GM18909 (cell line): ENCODE data around the gene ADI1.
"Not testable (repeated sequence)": the region's sequence is repeated elsewhere in the genome, so short reads cannot be mapped to it uniquely, and the experiment has no call there.

ENCODE experiments used
- ATAC-seq: cut with Tn5 transposase; IDR thresholded peaks from one replicate; pipeline ENCODE4 v1.9.1; 2021; ENCODE audit warnings: mild to moderate bottlenecking; ENCODE audit not compliant: unreplicated experiment, poor library complexity

ADI1 gene

DNA sequence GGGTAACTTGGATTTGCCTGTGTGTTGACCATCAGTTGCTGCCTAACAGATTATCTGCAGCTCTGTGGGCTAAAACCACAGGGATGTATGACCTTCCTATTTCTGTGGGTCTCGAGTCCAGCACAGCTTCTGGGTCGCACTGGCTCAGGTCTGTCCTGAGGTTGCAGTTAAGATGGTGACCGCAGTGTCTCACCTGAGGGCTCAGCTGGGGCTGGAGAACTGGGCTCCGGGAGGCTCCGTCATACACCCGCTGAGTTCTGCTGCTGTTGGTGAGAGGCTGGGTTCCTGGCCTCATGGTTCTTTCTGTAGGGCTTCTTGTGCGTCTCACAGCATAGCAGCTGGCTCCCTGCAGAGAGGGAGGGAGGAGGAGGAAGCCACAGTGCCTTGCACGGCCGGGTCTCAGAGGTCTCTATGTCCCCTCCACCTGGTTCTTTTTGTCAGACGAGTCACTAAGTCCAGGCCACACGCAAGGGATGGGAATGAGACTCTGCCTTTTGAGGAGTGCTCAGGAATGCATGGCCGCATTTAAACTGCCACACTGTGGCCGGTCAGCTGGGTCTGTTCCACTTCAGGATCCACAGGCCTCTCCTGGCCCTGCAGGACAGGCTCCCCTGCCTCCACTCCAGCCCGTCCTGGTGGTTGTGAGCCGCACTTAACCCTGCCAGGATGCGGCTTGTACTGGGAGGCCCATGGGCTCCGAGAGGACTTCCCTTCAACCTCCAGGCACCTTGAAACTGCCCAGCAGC is 67.2 kb downstream of the ADI1 start:
- no peak for ATAC-seq

DNA sequence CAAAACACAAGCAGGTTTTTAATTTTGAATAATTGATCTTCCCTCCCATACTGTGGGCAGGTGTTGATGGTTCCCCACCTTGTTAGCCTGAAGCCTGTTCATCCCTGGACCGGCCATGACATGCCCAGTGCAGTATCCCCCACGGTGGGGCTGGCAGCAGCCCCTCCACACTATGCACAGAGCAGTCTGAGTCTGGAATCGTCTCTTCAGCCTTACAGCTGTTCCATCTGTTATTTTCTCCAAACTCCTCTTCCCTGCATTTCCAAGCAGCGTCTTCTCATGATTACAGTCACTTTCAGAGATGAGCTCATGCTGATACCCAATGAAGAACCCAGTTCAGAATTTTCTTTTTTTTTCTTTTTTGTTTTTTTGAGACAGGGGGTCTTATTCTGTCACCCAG is 68.2 kb downstream of the ADI1 start:
- no peak for ATAC-seq

DNA sequence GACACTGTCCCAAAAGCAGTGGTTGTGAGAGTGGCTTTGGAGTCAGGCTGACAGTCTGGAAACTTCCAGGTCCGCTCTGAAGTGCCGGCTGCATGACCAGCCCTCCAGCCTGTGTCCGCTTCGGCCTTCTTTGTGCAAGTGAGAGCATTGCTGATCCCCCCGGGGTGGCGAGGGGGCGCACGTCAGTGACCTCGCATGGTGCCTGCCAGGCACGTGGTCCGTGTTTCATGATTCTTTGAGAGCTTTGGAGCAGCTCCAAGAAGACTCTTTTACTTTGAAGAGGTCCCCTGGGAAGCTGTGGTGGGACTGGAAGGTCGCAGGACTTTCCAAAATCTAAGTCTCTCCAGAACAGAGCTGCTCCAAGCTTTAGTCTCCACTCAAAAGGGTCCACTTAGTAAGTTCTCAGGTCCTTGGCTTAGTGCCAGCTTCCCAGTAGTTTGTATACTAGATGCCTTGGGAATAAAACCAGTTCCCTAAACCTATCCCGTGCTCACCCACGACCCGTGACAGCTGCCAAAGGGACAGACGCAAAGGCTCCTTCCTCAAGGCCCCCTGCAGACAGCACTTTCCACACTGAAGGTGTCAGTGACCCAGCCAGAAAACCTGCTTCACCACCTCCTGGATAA is 68.8 kb downstream of the ADI1 start:
- no peak for ATAC-seq

DNA sequence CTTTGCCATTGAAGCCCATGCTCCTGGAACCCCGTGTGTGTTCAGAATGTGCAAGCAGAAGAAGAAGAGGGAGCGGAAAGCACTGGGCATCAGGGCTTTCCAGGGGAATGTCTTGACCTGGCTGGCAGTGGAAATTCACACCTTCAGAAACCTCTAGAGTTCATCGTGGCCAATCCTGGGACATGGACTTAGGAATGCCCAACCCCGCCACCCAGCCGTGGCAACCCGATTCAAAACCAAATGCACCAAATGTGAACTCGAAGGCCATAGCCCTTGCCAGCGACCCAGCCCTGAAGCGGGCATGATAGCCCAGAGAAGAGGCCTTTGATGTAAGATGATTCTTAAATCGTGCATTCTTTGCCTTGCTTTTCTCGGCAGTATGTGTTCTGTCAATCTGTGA is 69.4 kb downstream of the ADI1 start:
- ATAC-seq, result no peak

DNA sequence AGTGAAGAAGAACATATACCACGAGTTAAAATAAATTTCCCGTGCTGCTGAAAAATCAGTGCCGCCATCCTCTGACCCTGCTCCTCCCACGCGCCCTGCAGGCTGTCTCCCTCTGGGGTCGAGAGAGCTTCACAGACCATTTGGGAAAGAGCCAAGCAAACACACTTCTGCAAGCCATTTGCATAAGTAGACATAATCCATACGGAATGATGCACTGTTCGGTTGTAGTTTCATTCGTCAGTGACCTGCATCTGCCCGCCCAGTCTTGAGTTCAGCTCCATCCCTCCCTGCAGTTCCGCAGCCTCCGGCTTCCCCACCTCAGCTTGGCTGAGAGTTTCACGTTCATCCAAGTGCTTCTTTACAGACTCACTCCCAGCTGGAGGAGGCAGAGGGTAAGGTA is 70.2 kb downstream of the ADI1 start:
- no peak for ATAC-seq

DNA sequence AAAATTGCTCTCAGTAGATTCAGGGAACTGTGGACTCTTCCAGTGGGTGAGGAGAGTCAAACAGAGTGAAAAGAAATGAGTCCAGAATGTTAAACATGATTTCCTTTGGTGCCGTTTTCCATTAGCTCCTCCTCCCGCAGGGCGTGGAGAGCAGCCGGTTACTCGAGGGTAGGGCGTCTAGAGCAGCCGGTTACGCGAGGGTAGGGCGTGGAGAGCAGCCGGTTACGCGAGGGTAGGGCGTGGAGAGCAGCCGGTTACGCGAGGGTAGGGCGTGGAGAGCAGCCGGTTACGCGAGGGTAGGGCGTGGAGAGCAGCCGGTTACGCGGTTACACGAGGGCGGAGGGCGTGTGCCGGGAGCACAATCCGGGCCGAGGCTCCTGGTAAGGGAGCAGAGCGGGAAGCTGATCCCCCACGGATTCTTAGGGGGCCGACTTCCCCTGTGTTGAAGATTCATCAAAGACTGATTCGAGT is 70.9 kb downstream of the ADI1 start:
- ATAC-seq, result not testable (repeated sequence)

DNA sequence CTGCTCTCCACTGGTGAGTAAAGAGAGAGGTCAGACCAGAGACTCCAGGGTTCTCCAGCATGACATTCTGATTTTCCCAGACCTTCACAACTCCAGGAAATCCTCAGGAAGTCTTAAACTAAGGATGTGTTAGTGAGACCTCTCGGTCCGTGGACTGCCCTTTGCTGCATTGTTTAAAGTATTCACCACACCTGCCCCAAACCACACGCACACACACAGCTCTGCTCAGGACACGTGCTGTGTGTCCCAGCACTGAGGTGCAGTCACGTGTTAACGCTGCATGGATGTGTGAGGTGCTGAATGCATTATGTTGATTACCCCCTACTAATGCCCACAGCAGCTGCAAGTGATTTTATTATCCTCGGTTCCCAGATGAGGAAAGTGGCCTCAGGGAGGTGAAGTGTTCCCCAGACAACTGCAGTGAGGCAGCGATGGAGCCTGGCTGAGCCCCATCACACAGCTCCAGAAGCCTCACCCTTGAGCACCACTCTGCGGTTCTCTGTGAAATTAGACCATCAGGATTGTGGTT is 71.5 kb downstream of the ADI1 start:
- ATAC-seq, result no peak
